ENCODE measurements around the gene CCRL2.
"Not testable (repeated sequence)": the region's sequence is repeated elsewhere in the genome, so short reads cannot be mapped to it uniquely, and the experiment has no call there.

DNA sequence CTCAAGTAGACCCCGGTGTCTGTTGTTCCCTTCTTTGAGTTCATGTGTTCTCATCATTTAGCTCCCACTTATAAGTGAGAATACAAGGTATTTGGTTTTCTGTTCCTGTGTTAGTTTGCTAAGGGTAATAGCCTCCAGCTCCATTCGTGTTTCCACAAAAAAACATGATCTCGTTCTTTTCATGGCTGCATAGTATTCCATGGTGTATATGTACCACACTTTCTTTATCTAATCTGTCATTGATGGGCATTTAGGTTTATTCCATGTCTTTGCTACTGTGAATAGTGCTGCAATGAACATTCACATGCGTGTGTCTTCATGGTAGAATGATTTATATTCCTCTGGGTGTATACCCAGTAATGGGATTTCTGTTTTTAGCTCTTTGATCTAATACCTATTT, 4.2 kb upstream of the CCRL2 start:
- TF ChIP-seq ZNF274 (IDR thresholded peaks at IDR 0.05; ENCODE audit: borderline replicate concordance, extremely low read depth, low read length); SUZ12 (IDR thresholded peaks at IDR 0.05; ENCODE audit: low read length); NRF1 (IDR thresholded peaks at IDR 0.05; ENCODE audit: low read depth, low read length); SIN3A (conservative IDR thresholded peaks at IDR 0.05 in 1 of 2, IDR thresholded peaks at IDR 0.05 in 1 of 2; ENCODE audit: low read depth in 1 of 2, low read length in 2 of 2); POLR2AphosphoS5 (IDR thresholded peaks at IDR 0.05; ENCODE audit: low read depth, low read length); SP1 (IDR thresholded peaks at IDR 0.05; ENCODE audit: low read depth, low read length); POLR2A (IDR thresholded peaks at IDR 0.05; ENCODE audit: control extremely low read depth in 1 of 2, low read depth in 2 of 2, low read length in 2 of 2); CBX5 (IDR thresholded peaks at IDR 0.05; ENCODE audit: low read depth, low read length); CHD1 (IDR thresholded peaks at IDR 0.05; ENCODE audit: low read depth, low read length); GTF2F1 (IDR thresholded peaks at IDR 0.05; ENCODE audit: borderline replicate concordance, low read depth, low read length); CEBPB (IDR thresholded peaks at IDR 0.05; ENCODE audit: low read depth, low read length); YY1 (IDR thresholded peaks at IDR 0.05; ENCODE audit: low read depth, low read length); TAF1 (IDR thresholded peaks at IDR 0.05; ENCODE audit: low read depth, low read length): not testable (repeated sequence)
- TF ChIP-seq, protein P1, sequence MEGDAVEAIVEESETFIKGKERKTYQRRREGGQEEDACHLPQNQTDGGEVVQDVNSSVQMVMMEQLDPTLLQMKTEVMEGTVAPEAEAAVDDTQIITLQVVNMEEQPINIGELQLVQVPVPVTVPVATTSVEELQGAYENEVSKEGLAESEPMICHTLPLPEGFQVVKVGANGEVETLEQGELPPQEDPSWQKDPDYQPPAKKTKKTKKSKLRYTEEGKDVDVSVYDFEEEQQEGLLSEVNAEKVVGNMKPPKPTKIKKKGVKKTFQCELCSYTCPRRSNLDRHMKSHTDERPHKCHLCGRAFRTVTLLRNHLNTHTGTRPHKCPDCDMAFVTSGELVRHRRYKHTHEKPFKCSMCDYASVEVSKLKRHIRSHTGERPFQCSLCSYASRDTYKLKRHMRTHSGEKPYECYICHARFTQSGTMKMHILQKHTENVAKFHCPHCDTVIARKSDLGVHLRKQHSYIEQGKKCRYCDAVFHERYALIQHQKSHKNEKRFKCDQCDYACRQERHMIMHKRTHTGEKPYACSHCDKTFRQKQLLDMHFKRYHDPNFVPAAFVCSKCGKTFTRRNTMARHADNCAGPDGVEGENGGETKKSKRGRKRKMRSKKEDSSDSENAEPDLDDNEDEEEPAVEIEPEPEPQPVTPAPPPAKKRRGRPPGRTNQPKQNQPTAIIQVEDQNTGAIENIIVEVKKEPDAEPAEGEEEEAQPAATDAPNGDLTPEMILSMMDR (IDR thresholded peaks at IDR 0.05; ENCODE audit: control extremely low read depth in 1 of 3, insufficient read depth in 1 of 3, low read depth in 1 of 3, low read length in 3 of 3): not testable (repeated sequence)

Data from H1 (cell line).